GM18867 (cell line): ENCODE data around the gene CYP3A7.
"Not testable (repeated sequence)": the region's sequence is repeated elsewhere in the genome, so short reads cannot be mapped to it uniquely, and the experiment has no call there.

Experiments used
- ATAC-seq: cut with Tn5 transposase; IDR thresholded peaks from one replicate; pipeline ENCODE4 v1.9.1; 2021; ENCODE audit warnings: mild to moderate bottlenecking, moderate library complexity; ENCODE audit not compliant: unreplicated experiment

The CYP3A7 gene

DNA sequence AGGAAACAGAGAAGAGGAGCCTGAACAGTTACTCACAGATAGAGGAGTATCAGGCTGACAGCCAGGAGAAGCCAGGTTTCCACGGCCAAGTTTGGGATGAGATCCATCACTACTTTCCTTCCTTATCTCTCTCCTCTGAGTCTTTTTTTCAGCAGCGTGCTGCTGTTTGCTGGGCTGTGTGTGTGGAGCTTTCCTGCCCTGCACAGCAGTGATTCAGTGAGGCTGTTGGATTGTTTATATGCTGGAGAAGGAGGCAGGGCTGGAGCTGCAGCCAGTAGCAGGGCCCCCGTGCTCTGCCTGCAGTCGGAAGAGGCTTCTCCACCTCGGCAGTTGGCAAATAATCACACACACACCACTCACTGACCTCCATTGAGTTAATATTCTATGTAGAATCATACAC lies at the start of gene CYP3A7:
Gene CYP3A7 (minus strand): TSS at position 210 of the 400 bp plus-strand sequence. CDS start 103 bp downstream, at position 107.
- ATAC-seq, result no peak

DNA sequence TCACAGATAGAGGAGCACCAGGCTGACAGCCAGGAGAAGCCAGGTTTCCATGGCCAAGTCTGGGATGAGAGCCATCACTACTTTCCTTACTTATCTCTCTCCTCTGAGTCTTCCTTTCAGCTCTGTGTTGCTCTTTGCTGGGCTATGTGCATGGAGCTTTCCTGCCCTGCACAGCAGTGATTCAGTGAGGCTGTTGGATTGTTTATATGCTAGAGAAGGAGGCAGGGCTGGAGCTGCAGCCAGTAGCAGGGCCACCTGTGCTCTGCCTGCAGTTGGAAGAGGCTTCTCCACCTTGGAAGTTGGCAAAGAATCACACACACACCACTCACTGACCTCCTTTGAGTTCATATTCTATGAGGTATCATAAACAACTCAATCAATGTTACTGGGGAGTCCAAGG lies 49.0 kb upstream of the CYP3A7 start, which contains the start of gene CYP3A4:
Gene CYP3A4 (minus strand): TSS at position 178 of the 400 bp plus-strand sequence. CDS start 103 bp downstream, at position 75.
- ATAC-seq, result no peak

DNA sequence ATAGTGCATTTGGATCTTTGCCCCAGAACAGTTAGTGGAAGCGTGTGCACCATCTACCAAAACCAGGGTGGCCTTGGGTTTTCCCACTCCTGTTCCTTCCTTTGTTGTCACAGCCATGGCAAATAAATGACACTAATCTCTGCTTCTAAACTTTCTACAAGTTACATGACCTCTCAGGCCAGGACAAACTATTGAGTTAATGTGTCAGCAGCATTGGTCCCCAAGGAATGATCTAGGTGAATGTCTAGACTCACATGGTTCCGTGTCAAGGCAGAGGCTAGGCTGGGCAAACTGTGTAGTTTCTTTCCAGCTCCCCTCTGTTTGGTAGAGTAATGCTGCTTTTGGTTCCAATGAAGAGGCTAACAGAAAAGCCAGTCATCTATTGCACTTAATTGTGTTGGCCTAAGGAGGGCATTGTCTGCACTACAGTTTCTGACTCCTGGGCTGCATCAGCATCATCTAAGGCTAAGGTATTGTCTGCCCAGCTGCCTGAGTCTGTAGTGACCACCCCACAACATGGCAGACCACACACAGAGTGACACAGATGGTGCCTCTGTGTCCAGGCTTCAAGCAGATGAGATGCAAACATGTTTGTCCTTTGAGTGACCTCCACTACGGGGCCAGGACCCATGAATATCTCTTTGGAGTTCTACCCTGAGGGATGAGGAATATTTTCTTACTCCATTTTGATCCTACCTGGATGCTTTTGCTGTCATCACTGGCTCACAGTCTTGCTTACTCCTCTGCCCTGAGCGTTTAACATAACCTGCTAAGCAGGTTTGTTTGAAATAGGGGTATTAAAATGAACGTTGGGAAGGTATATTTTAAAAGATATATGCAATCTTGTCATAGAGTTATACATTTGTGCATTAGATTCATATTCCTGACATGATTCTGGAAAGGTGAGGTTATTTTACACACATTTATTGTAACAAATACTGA lies 47.3 kb upstream of the CYP3A7 start:
- ATAC-seq, result no peak

DNA sequence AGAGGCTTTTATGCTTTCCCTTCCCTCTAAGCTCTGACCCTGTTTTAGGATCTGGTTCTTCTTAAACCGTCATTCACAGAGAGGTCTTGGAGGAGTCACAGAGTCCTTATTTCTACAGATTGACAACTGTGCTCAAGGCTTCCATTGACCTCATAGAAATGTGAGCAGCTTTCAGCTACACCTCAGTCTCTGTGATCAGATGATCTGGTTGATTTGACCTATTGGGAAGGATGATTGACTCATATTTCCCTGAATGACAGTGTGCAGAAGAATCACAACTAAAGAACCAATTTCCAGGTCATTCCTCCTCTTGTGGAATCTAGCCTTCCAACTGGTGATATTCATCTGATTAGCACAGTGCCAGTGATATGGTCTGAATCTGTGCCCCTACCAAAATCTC lies 45.6 kb upstream of the CYP3A7 start:
- ATAC-seq, result no peak

GRCh38 chr7:99779949-99780348 lies 45.0 kb upstream of the CYP3A7 start:
- no peak for ATAC-seq

DNA sequence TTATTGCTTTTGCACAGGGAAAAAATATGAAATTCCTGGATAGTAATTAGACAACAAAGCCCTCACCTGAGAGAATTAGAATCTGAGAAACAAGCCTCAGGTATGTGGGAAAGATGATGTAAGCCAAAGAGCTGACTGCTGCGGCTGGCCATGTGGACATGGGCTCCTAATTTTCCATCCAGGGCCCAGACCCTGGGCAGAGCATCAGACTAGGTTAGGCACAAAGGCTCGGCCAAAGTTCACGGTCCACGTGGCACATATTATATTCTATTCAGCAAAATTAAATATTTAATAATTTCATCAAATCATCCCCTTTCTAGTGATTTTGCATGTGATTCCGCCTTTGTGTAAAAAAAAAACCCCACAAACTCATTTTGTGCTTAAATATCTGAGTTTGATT lies 43.9 kb upstream of the CYP3A7 start:
- ATAC-seq, result no peak

- not testable (repeated sequence) for ATAC-seq
Measured at GRCh38 chr7:99773395-99773794, 38.4 kb upstream of the CYP3A7 start.

DNA sequence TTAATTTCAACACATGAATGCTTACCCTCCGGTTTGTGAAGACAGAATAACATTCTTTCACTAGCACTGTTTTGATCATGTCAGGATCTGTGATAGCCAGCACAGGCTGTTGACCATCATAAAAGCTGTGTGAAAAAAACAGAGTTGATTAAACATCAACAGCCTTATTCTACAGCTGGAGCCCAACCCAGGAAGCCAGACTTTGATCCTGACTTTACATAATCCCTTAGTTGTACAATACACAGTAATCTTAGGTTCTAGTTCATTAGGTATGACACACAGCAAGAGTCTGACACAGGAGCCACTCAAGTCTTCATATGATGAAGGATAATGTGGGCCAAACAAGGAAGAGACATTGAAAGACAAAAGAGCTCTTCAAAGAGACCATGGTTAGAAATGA lies 37.6 kb upstream of the CYP3A7 start:
- ATAC-seq, result no peak

GRCh38 chr7:99769494-99769893 lies 34.5 kb upstream of the CYP3A7 start:
- not testable (repeated sequence) for ATAC-seq

- ATAC-seq, result no peak
Measured at GRCh38 chr7:99768471-99768870, 33.5 kb upstream of the CYP3A7 start.

GRCh38 chr7:99767662-99768061 lies 32.7 kb upstream of the CYP3A7 start:
- peak; percentile 73 for ATAC-seq

GRCh38 chr7:99766484-99767099 lies 31.6 kb upstream of the CYP3A7 start:
- ATAC-seq, result no peak

GRCh38 chr7:99764478-99764877 lies 29.5 kb upstream of the CYP3A7 start:
- ATAC-seq, result no peak

DNA sequence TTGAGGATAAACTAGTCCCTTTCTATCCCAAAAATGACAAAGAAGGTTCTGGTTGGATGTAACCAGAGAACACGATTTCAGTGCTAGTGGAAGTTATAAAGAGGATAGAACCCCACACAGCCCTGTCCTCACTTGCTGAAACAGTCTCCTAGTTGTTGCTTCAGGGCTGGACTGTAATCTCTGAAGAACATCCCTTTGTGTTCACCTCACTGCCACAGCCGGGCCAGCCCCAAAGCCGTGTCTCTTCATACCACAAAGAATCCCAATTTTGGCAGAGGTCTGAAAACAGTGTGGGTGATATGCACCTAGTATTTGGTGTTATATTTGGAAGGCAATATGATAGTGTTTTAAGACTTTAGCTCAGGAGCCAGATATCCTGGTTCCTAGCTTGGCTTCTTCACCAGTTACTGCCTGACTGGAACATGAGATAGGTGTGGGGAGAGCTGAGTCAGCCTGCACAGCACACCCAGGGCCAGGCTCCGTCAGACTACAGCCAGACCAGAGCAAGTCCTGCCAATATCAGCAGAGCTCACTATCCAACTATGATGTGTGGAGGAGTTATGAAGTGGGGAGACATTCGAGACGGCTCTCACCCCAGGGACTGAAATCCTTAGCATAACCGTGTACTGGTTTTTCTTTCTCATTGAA lies 27.8 kb upstream of the CYP3A7 start:
- ATAC-seq, result no peak

- no peak for ATAC-seq
Measured at GRCh38 chr7:99755085-99755484, 20.1 kb upstream of the CYP3A7 start.

- ATAC-seq, result no peak
Measured at GRCh38 chr7:99752356-99752755, 17.4 kb upstream of the CYP3A7 start.

- ATAC-seq, result not testable (repeated sequence)
Measured at GRCh38 chr7:99751322-99752052, 16.5 kb upstream of the CYP3A7 start.

DNA sequence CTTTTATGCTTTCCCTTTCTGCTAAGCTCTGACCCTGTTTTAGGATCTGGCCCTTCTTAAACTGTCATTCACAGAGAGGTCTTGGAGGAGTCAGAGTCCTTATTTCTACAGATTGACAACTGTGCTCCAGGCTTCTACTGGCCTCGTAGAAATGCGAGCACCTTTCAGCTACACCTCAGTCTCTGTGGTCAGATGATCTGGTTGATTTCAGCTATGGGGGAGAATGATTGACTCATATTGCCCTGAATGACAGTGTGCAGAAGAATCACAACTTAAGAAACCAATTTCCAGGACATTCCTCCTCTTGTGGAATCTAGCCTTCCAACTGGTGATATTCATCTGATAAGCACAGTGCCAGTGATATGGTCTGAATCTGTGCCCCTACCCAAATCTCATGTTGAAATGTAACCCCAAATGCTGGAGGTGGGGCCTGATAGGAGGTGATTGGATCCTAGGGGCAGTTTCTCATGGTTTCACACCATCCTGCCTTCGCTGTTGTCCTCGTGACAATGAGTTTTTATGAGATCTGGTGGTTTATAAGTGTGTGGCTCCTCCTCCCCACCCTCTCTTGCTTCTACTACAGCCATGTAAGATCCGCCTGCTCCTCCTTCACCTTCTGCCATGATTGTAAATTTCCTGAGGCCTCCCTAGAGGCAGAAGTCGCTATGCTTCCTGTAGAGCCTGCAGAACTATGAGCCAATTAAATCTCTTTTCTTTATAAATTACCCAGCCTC lies 14.0 kb upstream of the CYP3A7 start:
- ATAC-seq, result no peak

DNA sequence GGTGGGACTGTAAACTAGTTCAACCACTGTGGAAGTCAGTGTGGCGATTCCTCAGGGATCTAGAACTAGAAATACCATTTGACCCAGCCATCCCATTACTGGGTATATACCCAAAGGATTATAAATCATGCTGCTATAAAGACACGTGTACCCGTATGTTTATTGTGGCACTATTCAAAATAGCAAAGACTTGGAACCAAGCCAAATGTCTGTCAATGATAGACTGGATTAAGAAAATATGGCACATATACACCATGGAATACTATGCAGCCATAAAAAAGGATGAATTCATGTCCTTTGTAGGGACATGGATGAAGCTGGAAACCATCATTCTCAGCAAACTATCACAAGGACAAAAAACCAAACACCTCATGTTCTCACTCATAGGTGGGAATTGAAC lies 11.9 kb upstream of the CYP3A7 start:
- not testable (repeated sequence) for ATAC-seq

DNA sequence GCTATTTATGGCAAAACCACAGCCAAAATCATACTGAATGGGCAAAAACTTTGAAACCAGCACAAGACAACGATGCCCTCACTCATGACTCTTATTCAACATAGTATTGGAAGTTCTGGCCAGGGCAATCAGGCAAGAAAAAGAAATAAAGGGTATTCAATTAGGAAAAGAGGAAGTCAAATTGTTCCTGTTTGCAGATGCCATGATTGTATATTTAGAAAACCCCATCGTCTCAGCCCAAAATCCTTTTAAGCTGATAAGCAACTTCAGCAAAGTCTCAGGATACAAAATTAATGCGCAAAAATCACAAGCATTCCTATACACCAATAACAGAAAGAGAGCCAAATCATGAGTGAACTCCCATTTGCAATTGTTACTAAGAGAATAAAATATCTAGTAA lies 10.4 kb upstream of the CYP3A7 start:
- not testable (repeated sequence) for ATAC-seq
